Activated CD4-positive, alpha-beta T cell treated with anti-CD3 and anti-CD28 coated beads, Interleukin-2, amount 50 U/mL, for 1 hour (primary cell): ENCODE measurements around the gene PLBD2.
"Not testable (repeated sequence)": the region's sequence is repeated elsewhere in the genome, so short reads cannot be mapped to it uniquely, and the experiment has no call there.

ENCODE experiments used
- DNase-seq: peaks from one replicate; pipeline ENCODE4 v3.0.0-alpha.2; 2020

Gene PLBD2

DNA sequence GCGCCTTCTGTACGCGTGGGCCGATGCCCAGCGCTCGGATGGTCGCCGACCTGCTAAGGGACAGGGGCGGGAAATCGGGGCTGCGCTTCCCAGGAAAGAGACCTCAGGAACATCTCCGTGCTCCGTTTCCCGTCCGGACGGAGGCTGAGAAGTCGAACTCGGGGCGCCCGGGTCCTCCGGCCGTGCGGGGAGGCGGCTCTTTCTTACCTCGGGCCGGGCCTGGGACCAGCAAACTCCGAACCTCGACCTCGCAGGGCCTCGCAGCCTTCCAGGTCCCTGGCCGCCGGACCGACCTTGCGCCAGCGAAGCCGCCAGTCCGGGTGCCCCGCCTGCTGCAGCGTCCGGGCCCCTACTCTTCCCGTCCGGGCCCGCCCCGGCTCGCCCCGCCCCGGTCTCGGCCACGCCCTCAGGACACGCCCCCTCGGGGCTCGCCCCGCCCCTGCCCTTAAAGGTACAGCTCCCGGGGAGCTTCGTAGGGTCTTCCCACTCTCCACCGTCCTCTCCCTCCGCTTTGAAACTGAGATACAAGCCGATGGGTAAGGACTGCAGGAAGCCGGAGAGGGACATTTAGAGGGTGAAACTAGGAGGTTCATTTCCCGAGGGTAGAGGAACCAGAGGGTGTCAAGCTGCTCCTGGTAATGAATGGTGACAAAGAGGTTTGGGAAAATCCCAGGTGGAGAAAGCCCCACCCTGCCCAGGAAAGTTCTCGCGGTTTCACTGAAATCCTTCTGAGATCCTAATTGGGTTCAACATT, 23.4 kb upstream of the PLBD2 start, which contains the start of gene SLC8B1:
Gene SLC8B1, minus strand, starts transcription at position 324 of the 754 bp plus-strand sequence. CDS start 2,231 bp downstream, outside the sequence.
- DNase-seq, result peak; percentile 85

DNA sequence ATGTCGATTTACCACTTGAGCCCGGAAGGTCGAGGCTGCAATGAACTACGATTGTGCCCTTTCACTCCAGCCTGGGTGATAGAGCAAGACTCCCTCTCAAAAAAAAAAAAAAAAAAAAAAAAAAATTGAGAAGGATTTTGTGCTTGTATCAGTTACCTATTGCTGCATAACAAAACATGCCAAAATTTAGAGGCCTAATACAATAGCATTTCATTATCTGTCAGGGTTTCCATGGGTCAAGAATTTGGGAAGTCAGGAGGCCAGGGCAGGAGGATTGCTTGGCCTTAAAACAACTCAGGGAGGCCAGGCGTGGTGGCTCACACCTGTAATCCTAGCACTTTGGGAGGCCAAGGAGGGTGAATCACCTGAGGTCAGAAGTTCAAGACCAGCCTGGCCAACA, 18.8 kb upstream of the PLBD2 start:
- DNase-seq, result no peak

DNA sequence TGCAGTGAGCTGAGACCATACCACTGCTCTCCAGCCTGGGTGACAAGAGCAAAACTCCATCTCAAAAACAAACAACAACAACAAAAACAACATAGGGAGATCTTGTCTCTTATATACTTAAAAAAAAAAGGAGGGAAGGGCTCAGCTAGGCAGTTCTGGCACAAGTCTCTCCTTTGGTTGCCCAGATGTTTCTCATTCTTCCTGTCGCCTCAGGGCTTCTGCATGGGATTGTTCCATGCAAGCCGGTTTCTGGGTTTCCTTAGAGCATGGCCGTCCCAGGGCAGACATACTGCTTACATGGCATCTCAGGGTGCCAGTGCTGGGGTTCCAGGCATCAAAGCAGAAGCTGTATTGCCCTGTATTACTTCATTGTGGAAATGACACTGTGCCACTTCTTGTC, 18.3 kb upstream of the PLBD2 start:
- no peak for DNase-seq

DNA sequence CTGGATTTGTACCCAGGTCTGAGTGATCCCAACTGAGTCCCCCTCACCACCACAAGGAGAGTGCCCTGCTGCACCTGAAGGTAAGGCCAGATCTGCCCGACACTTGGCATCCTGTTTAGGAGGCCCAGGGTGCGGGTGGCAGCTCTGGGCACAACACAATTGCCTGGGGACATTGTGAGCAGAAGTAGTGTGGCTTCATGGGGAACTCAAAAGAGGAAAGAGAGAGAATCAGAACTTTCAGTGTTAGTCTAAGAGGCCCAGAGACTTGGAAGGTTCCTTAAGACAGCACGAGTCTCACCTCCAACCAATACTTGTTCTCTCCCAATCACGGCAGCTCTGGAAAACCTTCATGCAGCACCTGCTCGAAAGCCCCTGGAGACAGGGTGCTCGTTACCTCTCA, 16.9 kb upstream of the PLBD2 start:
- no peak for DNase-seq

DNA sequence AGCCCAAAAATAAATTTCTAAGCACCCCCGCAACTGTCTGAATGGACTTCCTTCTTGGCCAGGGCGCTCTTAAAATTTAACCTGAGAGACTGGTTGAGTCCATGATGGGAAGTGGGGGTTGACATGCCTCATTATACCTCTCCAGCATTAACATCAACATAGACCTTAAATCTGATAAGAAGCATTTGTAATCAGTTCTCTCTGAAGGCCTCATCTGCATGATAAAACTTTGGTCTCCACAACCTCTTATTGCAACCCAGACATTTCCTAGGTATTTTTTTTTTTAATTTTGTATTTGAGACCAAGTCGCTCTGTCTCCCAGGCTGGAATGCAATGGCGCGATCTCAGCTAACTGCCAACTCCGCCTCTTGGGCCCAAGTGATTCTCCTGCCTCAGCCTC, 13.1 kb upstream of the PLBD2 start:
- DNase-seq, result no peak

DNA sequence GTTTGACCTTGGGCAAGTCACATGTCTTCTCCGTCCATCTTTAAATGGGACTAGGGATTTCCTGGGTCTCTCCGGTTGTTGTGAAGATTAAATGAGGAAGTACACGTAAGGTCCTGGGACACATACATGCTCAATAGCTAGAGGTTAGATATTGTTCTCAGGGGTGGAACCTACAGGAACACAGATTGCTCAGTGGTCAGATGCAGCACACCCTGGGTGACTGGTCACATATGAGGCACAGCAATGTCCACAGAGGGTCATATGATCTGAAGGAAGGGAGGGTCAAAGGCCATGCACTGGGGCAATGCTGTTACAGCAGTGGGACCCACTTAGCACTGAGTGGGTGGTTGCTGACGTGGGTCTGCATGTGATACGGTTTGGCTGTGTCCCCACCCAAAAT, 12.0 kb upstream of the PLBD2 start:
- no peak for DNase-seq

DNA sequence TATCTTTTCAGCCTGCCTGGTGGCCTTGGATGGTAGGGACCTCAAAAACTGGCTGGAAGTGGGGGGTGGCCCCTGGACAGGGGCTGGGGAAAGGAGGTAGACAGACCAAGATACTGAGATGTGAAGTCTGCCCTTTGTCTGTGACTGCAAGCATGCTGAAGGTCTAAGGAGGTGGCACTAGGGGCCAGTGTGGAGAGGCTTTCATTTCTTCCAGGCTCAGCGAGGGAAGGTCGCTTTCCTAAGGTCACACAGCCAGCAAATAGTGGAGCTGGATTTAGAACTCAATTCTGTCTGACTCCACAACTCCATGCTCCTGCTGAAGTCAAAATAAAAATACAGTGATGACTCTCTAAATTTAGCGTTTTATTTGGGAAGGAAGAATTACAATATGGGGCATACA, 11.3 kb upstream of the PLBD2 start:
- DNase-seq, result no peak

DNA sequence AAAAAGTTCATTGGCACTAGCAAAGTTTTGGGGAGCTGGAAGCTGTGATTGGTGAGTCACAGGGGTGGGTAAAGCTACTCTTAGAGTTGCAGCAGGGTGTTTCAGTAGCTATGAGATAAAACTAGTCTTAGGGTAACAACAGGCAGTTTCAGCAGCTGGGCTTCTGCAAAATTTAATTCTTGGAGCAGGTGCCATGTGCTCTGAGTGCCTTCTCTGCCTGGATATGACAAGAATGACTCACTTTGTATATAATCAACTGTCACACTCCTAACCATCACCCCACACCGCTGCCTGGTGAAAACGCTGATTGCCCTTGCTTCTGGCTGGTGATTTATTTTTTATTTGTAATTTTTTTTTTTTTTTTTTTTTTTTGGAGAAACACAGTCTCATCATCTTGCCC, 10.5 kb upstream of the PLBD2 start:
- DNase-seq, result no peak

DNA sequence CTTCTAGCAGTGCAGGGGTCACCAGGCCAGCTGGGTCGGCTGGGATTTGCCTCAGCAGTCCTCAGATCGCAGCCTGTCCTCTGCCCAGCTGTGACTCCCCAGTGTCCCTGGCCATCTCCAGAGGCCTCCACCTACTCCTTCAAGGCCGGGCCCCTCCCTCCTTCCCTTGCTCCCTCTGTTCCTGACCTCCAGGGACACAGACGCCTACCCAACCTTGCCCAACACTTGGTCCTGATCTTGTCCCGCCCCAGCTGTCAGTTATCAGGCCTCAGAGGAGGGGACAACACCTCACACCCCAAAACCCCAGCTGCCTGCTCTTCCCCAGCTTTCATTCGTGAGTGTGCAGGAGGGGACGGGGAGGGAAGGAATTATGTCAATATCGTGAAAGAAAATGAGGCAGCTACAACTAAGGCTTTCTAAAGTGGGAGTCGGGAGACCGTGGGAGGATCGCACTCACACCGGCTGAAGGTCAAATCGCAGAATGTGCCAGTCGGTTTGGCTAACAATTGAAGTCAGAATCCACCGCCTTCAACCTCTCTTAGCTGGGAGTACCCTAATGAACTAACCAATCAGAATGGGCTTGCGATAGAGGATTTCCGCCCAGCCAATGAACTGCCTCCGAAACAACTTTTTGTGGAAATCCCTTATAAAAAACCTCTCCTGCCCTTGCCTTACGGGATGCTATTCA, 9.4 kb upstream of the PLBD2 start:
- DNase-seq, result no peak

DNA sequence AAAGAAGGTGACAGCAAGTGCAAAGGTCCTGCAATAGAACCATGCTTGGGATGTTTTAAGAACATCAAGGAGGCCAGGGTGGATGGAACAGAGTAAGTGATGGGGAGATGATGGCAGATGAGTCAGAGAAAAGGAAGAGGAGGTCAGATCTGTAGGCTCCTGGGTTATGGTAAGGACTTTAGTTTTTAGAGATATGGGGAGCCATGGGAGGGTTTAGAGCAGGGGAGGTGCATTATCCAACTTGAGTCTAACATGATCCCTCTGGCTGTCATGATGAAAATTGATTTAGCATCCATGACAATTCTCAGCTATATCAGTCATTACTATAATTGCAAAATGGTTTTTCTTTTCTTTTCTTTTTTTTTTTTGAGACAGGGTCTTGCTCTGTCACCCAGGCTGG, 7.3 kb upstream of the PLBD2 start:
- DNase-seq, result no peak

DNA sequence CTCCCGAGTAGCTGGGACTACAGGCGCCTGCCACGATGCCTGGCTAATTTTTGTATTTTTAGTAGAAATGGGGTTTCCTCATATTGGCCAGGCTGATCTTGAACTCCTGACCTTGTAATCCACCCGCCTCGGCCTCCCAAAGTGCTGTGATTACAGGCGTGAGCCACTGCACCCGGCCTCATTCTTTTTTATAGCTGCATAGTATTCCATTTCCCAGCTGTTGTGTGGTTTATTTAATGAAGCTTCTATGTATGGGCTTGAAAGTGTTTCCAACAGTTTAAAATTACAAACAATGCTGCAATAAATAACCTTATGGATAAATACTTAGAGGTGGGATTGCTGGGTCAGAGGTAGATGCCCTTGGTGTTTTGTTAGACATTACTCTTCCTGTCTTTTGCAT, 4.2 kb upstream of the PLBD2 start:
- DNase-seq, result not testable (repeated sequence)

DNA sequence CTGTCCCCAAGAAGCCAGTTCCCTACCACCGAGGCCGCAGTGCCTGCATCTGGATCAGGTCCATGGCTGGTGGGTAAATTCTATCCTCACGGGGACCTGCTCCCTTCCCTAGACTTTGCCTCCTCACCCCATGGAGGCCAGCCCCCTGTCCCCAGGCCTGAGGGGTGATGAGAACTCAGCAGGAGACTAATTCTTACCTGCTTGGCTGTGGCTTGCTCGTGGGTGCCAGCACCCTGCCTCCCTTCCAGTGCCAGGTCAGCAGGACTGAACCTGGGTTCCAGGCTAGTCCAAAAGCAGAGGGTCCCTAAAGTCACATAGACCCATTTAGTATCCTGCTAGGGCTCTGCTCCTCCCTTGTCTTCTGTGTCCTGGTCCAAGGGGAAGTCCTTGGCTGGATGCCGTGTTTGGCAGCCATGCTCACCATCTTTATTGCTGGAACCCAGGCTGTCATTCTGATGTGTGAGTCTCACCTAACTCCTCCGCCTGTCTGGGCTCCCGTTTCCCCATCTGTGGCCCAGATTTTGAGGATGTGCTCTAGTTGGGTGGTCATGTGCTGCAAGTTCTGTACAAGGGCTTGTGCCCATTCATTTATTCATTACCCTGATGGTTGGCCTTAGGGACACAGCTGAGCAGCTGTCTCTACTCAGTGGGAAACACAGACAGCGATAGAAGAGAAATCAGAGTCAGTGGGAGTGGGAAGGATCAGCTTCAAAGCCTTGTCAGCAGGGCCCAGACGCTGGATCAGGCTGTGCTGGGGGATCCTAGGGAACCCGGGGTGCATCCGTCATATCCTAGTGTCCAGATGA, 949 bp downstream of the PLBD2 start:
- DNase-seq, result no peak

DNA sequence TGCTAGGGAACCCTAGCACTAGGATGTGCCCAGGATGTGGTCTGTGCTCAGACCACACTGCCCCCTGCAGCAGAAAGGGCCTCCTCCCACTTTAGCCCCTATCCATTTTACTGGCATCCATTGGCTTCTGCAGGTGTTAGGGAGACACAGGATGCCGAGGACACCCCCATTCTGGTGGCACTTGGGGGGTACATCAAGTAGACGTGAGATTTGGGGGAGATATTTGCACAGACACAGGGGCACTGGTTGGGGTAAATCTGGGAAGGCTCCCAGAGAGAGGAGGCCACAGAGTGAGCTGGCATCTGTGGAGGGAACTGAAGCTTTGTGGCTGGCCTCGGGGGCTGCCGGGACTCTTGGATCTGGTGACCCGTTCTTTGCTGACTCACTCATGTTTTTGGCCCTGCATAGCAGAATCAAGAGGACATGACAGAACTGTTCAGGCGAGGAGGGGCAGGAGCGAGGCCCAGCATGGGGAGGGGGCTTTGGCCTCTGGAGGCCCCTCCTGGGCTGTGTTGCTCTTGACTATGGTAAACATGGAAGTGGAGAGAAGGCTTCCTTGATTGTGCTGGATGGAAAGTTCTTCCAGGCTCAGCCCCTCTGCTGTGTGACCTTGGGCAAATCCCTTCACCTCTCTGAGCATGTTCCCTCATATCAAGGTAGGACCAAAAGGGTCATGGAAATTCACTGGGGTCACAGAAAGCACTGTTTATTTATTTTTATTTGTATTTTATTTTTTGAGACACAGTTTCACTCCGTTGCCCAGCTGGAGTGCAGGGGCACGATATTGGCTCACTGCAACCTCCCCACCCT, 1.8 kb downstream of the PLBD2 start:
- no peak for DNase-seq

DNA sequence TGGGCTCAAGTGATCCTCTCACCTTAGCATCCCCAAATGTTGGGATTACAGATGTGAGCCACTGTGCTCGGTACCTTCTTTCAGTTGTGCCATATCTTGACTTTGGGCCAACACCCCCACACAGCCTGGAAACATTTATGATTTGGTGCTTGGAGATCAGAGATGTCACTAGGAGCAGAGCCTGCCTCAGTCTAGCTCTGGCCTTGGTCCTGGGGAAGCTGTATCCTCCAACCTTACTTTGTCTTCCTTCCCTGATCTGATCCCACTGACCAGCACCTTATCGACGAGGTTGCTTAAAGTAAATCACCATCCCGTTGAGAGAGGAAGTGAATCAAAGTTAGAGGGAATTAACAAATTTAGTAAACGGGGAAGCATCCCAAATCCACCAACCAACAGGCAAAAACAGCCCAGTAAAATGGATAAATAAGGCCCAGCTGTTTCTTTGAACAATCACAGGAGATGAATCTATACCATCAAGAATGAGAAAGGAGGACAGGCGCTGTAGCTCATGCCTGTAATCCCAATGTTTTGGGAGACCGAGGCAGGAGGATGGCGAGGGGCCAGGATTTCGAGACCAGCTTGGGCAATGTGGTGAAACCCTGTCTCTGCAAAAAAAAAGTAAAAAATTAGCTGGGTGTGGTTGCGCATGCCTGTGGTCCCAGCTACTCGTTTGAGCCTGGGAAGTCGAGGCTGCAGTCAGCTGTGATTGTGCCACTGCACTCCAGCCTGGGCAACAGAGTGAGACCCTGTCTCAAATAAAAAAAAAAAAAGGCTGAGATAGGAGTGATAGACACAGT, 3.4 kb downstream of the PLBD2 start:
- no peak for DNase-seq

DNA sequence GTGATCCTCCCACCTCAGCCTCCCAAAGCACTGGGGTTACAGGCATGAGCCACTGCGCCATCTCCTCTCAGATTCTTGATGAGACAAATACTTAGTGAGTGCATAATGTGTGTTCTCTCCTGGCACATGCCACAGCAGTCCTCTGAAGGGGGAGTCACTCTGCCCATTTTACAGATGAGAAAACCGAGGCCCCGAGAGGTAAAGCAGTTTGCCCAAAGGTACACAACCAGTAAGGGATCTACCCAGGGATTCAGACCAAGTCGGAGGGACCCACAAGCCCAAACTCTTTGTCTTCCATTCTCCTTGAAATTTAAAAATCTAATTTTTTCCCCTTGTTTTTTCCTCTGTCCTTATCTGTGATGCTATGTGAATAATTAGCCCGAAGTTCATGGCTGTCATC, 6.3 kb downstream of the PLBD2 start:
- no peak for DNase-seq

DNA sequence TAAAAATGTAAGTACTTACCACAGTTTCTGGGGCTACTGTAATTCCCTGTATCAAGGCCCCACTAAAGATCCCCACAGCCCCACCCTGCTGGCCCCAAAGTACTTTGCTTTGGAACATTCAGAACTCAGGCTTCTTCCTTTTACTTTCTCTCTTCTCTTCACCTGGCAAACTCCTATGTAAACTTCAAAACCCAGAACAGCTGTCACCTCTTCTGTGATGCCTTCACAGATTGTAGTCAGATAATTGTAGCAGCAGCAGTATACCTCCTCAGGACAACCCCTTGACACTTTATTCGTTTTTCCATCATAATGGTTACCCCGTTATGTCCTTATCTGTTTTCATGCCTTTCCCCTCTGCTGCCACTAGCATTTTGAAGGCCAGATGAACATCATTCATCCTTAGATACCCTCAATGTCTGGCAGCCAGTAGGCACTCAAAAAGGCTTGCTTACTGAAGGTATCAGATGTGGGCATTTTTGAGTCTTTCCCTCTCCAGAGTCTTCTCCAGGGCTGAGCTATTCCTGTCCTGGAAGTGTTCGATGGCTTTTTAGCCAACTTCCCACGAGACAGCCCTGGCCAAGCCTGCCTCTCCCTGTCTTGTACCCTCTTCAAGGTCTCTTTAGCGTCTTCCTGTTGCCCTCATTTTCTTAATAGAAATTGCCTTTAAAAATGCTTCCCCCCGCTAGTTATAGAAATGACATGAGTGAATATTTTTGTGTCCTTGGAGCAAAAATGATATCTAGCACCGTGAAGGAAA, 7.4 kb downstream of the PLBD2 start:
- no peak for DNase-seq

DNA sequence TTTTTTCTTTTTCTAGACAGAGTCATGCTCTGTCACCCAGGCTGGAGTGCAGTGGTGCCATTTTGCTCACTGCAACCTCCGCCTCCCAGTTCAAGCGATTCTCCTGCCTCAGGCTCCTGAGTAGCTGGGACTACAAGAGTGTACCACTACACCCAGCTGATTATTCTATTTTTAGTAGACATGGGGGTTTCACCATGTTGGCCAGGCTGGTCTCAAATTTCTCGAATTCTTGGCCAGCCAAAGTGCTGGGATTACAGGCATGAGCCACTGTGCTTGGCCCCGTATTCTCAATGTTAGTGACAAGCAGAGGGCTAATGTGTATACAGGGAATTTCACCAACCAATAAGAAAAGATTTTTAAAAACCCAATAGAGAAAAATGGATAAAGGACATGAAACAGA, 8.4 kb downstream of the PLBD2 start:
- DNase-seq, result no peak

DNA sequence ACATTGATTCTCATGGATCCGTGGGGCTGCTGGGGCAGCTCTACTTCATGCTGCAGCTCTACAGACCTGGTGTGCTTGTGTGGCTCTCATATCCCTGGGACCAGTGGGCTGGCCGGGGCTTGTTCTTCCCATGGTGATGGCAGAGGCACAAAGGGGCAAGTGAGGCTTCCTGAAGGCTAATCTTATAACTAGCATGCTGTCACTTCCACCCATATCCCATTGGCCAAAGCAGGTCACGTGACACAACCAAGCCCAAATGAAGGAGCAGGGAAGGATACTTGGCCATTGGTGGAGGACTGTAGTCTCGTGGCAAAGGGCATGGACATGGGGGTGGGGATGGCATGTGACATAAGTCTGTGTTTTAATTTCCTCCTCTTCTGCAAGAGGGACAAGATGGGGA, 9.9 kb downstream of the PLBD2 start:
- DNase-seq, result no peak

DNA sequence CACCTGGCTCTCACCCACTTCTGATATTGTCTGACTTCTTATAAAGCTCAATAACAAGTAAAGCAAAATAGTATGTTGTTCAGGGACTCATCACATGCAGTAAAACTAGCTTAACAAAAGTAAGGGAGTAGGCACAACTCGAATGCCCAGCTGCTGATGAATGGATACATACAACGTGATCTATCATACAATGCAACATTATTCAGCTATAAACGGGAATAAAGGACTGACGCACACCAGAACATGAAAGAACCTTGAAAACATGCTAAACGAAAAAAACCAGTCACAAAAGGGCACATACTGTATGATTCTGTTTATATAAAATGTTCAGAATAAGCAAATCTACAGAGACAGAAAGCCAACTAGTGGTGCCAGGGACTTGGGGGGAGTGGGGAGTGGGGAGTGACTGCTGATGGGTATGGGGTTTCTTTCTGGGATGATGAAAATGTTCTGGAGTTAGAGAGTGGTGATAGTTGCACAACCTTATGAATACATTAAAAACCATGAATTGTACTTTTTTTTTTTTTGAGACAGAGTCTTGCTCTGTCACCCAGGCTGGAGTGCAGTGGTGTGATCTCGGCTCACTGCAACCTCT, 11.1 kb downstream of the PLBD2 start:
- no peak for DNase-seq

DNA sequence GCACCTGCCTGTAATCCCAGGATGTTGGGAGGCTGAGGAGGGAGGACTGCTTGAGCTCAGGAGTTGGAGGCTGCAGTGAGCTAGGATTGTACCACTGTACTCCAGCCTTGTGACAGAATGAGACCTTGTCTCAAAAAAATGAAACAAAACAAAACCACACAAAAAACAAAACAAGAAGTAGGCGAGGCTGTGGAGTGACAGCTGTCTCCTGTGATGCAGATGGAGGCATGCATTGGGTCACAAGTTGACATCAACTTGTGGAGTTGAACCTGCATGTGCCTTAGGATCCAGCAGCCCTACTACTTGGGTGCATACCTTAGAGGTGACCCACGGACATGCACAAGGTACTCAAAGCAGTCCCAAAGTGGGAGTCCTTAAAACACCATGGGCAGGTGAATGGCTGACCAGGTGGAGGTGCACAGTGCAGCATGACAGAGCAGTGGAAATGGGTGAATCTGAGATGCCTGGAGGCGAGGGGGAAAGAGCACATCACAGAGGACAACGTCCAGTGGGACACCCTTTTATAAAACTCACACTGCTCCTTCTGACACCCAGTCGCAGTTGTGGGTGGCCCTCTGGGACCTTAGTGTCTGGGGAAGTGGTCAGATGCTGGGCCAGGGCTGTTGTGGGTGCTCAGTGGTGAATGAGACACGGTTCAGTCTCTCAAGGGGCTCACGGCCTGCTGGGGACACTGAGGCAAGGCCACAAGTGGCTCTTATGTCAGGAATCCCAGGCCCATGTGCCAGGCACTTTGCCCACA, 12.7 kb downstream of the PLBD2 start:
- no peak for DNase-seq
